Caco-2 (cell line): Measurements from ENCODE around the gene ZCCHC7. TPM values are rescaled to one million over a fixed set of nuclear protein-coding genes. Genes with fewer than 3 reads are reported as not detected.

Experiments used
- BruUV-seq: library from RNA; stranded (reverse); fragments of 400-500 nt; replicated peaks from 2 replicates; lab custom pipeline; 2021; lab: Mats Ljungman, UMichigan
- CTCF ChIA-PET: fragments of 300-600 bp; sonication (Branson Sonifier 250); formaldehyde crosslinking; loops from one replicate; lab custom pipeline; 2022; ENCODE audit warnings: antibody characterized with exemption; lab: Charles Lee
- POLR2A ChIA-PET: fragments of 300-600 bp; sonication (Branson Sonifier 250); formaldehyde crosslinking; loops from one replicate; lab custom pipeline; 2022; ENCODE audit warnings: antibody characterized with exemption; lab: Charles Lee
- DNase-seq, 2 experiments: peaks; one replicate each; pipeline versions ENCODE4 v3.0.0 to v3.0.0-alpha.2; 2020 to 2022
- H3K27me3 ChIP-seq: replicated peaks from 2 replicates; pipeline ENCODE4 v1.6.0; 2011; ENCODE audit warnings: low read length; ENCODE audit not compliant: control insufficient read depth, insufficient read depth
- H3K36me3 ChIP-seq: 2 replicates; pipeline ENCODE4 v1.5.1; 2011; ENCODE audit warnings: low read length; ENCODE audit not compliant: control insufficient read depth, insufficient read depth
- H3K4me1 ChIP-seq: fragments of 250-450 bp; sonication (Bioruptor Pico); 2 replicates; pipeline ENCODE4 v1.5.1; 2020; ENCODE audit warnings: mild to moderate bottlenecking
- H3K4me3 ChIP-seq: 2 replicates; pipeline ENCODE4 v1.5.1; 2011; ENCODE audit warnings: low read depth, mild to moderate bottlenecking, control low read depth, low read length
- H3K9me3 ChIP-seq: fragments of 250-450 bp; sonication (Bioruptor Pico); 2 replicates; pipeline ENCODE4 v1.5.1; 2020; ENCODE audit warnings: mild to moderate bottlenecking, moderate library complexity
- H3K27ac Mint-ChIP-seq: one replicate; pipeline ENCODE4 v1.8.0; 2022; ENCODE audit warnings: mixed read lengths; ENCODE audit not compliant: unreplicated experiment
- H3K27me3 Mint-ChIP-seq: one replicate; pipeline ENCODE4 v1.8.0; 2022; ENCODE audit warnings: mixed read lengths; ENCODE audit not compliant: insufficient read depth, unreplicated experiment
- H3K36me3 Mint-ChIP-seq: one replicate; pipeline ENCODE4 v1.8.0; 2022; ENCODE audit warnings: mild to moderate bottlenecking, mixed read lengths; ENCODE audit not compliant: insufficient read depth, unreplicated experiment
- H3K4me1 Mint-ChIP-seq: one replicate; pipeline ENCODE4 v1.8.0; 2022; ENCODE audit warnings: low read depth, mixed read lengths; ENCODE audit not compliant: unreplicated experiment
- H3K4me3 Mint-ChIP-seq: one replicate; pipeline ENCODE4 v1.8.0; 2022; ENCODE audit warnings: mild to moderate bottlenecking, moderate library complexity, mixed read lengths; ENCODE audit not compliant: unreplicated experiment
- H3K9me3 Mint-ChIP-seq: one replicate; pipeline ENCODE4 v1.8.0; 2022; ENCODE audit warnings: mixed read lengths; ENCODE audit not compliant: unreplicated experiment
- intact Hi-C: fragments of 100-400 bp; cut with micrococcal nuclease; formaldehyde crosslinking; loops from one replicate; pipeline ENCODE4 v1.10.0; 2022; ENCODE audit not compliant: unreplicated experiment
- total RNA-seq: library from RNA; stranded (reverse); gene quantifications from 2 replicates; pipeline ENCODE4 v1.2.3, GENCODE V29; 2022
- TF ChIP-seq, protein P1 (sequence below), 2 experiments: fragments of 200-600 bp in 1 of 2; IDR thresholded peaks; 1 replicate in 1 of 2; 2 replicates in 1 of 2; pipeline versions ENCODE4 v1.5.1 to v1.8.0; 2011 to 2022; ENCODE audit warnings: antibody characterized with exemption in 1 of 2, control low read depth in 1 of 2, inconsistent platforms in 1 of 2, low read depth in 1 of 2, low read length in 1 of 2, mild to moderate bottlenecking in 1 of 2, moderate library complexity in 1 of 2; ENCODE audit not compliant: insufficient read depth in 1 of 2, severe bottlenecking in 1 of 2, unreplicated experiment in 1 of 2

Gene ZCCHC7
- total RNA-seq, 1 experiment from 2014 or later, result 22.0 TPM

DNA sequence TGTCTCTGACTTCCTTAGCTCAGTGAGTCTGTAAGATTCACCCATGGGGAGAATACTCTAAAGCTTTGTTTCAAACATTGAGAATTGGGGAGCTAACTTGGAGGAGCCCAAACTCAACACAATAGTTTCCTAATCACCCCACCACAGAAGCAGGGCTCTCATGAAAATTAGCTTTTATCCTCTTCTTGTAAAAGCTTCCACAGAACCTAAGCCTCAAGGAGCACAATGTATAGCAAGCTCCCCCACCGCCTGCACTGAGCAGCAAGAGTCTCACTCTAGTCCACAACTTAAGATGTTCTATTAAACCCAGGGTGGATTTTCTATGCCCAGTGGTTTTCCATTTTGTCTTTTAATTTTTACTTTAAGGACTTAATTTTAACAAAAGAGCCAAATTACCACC is 253.2 kb downstream of the ZCCHC7 start:
- no TSS peak for BruUV-seq
- intact Hi-C loops, result no loop called here
- H3K9me3 ChIP-seq, result no peaks in the 10 kb centered on the region
- ChIA-PET POLR2A (no interaction called here), CTCF (interaction anchor here (1.1 kb wide), 1 partner anchor 500 kb away, joined by 4 read pairs; no protein-coding TSS in a partner anchor)
- no peaks in the 10 kb centered on the region for H3K4me1 Mint-ChIP-seq
- no peak for DNase-seq
- H3K4me1 ChIP-seq, result no peaks in the 10 kb centered on the region
- no peak overlapping the region for H3K4me3 ChIP-seq
- TF ChIP-seq, protein P1, sequence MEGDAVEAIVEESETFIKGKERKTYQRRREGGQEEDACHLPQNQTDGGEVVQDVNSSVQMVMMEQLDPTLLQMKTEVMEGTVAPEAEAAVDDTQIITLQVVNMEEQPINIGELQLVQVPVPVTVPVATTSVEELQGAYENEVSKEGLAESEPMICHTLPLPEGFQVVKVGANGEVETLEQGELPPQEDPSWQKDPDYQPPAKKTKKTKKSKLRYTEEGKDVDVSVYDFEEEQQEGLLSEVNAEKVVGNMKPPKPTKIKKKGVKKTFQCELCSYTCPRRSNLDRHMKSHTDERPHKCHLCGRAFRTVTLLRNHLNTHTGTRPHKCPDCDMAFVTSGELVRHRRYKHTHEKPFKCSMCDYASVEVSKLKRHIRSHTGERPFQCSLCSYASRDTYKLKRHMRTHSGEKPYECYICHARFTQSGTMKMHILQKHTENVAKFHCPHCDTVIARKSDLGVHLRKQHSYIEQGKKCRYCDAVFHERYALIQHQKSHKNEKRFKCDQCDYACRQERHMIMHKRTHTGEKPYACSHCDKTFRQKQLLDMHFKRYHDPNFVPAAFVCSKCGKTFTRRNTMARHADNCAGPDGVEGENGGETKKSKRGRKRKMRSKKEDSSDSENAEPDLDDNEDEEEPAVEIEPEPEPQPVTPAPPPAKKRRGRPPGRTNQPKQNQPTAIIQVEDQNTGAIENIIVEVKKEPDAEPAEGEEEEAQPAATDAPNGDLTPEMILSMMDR (IDR thresholded peaks at IDR 0.05; ENCODE audit: insufficient read depth in 1 of 2, low read depth in 1 of 2, low read length in 1 of 2, severe bottlenecking in 1 of 2, unreplicated experiment in 1 of 2), result no peak
- no peak overlapping the region for H3K4me3 Mint-ChIP-seq
- peaks cover 5% of the 10 kb centered on the region for H3K27me3 Mint-ChIP-seq
- no peaks in the 10 kb centered on the region for H3K36me3 ChIP-seq
- H3K9me3 Mint-ChIP-seq, result no peaks in the 10 kb centered on the region
- H3K36me3 Mint-ChIP-seq, result peaks cover 8% of the 10 kb centered on the region
- H3K27me3 ChIP-seq, result no peaks in the 10 kb centered on the region
- no peak overlapping the region for H3K27ac Mint-ChIP-seq

DNA sequence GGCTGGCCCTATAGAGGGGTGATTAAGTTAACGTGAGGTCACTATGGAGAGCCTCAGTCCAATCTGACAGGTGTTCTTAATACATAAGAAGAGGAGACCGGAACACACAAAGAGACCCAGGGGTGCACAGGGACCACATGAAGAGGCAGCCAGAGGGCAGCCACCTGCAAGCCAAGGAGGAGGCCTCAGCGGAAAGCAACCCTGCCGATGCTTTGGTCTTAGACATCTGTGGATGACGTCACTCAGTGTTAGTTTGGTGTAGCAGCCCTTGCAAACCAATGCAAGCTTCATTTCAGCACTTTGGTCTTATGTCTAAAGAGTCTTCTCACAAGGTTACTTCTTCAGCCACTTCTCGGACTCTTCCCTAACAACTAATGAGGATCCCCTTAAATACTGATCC is 254.5 kb downstream of the ZCCHC7 start:
- intact Hi-C loops, result no loop called here
- BruUV-seq, result no TSS peak

DNA sequence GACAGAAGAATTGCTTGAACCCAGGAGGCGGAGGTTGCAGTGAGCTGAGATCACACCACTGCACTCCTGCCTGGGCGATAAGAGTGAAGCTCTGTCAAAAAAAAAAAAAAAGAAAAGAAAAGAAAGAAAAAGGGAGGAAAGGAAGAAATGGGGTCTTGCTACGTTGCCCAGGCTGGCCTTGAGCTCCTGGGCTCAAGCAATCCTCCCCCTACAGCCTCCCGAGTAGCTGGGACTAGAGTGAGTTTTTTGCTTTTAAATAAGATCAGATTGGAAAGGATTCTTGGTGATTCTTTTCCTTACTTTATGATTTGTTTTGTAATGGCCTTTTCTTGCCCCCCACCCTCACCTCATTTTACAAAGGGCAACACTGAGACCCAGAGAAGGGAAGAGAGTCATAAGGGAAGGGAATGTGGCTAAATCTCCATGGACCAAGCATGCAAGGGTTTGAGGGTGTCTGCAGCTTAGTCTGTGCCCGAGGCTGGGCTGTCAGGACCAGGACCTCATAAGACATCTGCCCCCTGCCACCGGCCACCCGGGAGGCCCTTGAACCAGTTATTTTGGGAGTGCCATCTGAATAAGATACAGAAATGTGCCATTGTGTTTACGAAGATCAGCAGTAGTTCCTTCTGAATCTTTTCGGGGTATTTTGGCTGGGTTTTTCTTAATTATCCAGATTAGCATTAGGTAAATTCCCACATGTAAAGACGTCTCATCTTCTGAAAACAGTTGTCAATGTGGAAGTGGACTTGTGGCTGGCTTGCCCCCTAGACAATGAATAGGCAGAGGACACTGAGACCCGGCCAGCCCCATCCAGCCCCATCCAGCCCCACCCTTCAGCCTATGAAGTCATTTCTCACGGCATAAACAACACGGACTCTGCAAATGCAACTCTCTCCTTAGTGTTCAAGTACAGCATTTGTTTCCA is 257.6 kb downstream of the ZCCHC7 start:
- TF ChIP-seq, protein P1 (IDR thresholded peaks at IDR 0.05; ENCODE audit: insufficient read depth in 1 of 2, low read depth in 1 of 2, low read length in 1 of 2, severe bottlenecking in 1 of 2, unreplicated experiment in 1 of 2), result no peak
- H3K9me3 Mint-ChIP-seq, result no peaks in the 10 kb centered on the region
- DNase-seq, result no peak
- H3K4me1 ChIP-seq, result no peaks in the 10 kb centered on the region
- no peak overlapping the region for H3K27ac Mint-ChIP-seq
- H3K36me3 Mint-ChIP-seq, result peaks cover 4% of the 10 kb centered on the region
- POLR2A ChIA-PET, result no interaction called here
- no peaks in the 10 kb centered on the region for H3K9me3 ChIP-seq
- CTCF ChIA-PET, result no interaction called here
- H3K4me3 Mint-ChIP-seq, result no peak overlapping the region
- no peaks in the 10 kb centered on the region for H3K4me1 Mint-ChIP-seq
- H3K27me3 ChIP-seq, result no peaks in the 10 kb centered on the region
- intact Hi-C loops, result no loop called here
- no TSS peak for BruUV-seq
- no peak overlapping the region for H3K4me3 ChIP-seq
- H3K36me3 ChIP-seq, result no peaks in the 10 kb centered on the region
- H3K27me3 Mint-ChIP-seq, result peaks cover 5% of the 10 kb centered on the region

More for the DNA sequence above, 254.5 kb downstream of the ZCCHC7 start:
- no peak for DNase-seq
- peaks cover 5% of the 10 kb centered on the region for H3K27me3 Mint-ChIP-seq
- TF ChIP-seq, protein P1 (IDR thresholded peaks at IDR 0.05; ENCODE audit: insufficient read depth in 1 of 2, low read depth in 1 of 2, low read length in 1 of 2, severe bottlenecking in 1 of 2, unreplicated experiment in 1 of 2), result no peak
- H3K9me3 Mint-ChIP-seq, result no peaks in the 10 kb centered on the region
- ChIA-PET POLR2A (no interaction called here), CTCF (no interaction called here)
- no peaks in the 10 kb centered on the region for H3K36me3 ChIP-seq
- H3K4me3 ChIP-seq, result no peak overlapping the region
- H3K4me1 ChIP-seq, result no peaks in the 10 kb centered on the region
- H3K27me3 ChIP-seq, result no peaks in the 10 kb centered on the region
- no peaks in the 10 kb centered on the region for H3K4me1 Mint-ChIP-seq
- H3K4me3 Mint-ChIP-seq, result no peak overlapping the region
- H3K27ac Mint-ChIP-seq, result no peak overlapping the region
- peaks cover 8% of the 10 kb centered on the region for H3K36me3 Mint-ChIP-seq
- no peaks in the 10 kb centered on the region for H3K9me3 ChIP-seq
